ENCODE measurements around the gene SLC7A9.
"Not testable (repeated sequence)": the region's sequence is repeated elsewhere in the genome, so short reads cannot be mapped to it uniquely, and the experiment has no call there.

Gene SLC7A9

DNA sequence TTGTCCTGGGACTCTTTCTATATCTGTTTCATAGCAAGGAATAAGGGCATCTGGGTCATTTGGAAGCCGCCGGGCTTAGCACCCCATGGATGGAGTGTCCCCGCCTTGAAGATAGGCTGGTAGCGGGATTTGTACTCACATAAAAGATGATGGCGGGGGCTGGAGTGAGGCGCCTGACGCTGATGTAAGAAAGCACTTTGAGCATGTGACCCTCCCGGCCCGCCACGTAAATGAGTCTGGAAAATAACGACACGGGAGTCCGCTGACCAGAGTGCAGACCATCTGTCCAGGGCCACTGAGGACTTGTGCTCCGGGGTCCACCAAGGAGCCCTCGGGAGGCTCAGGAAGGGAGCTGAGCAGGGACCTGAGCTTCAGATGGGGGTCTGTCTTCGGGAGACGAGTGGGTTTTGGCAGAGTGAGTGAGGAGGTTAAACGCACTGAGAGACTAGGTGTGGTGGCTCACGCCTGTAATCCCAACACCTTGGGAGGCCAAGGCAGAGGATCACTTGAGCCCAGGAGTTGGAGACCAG is 25.8 kb downstream of the SLC7A9 start:
- Histone ChIP-seq H3K4me3 (ENCODE audit: low read depth, low read length, poor library complexity, severe bottlenecking) (no peak overlapping the region), H3K9ac (ENCODE audit: low read length) (no peak overlapping the region), H3K9me3 (ENCODE audit: low read length) (0 out of 2 replicates have a peak, but pooled peaks cover 7% of the 10 kb centered on the region), H3K4me2 (ENCODE audit: low read length) (no peak overlapping the region), H3K36me3 (ENCODE audit: insufficient read depth, low read length) (no peaks in the 10 kb centered on the region), H2AFZ (ENCODE audit: low read length) (no peak overlapping the region), H3K27ac (ENCODE audit: low read depth, low read length, poor library complexity, severe bottlenecking) (no peak overlapping the region), H3K9me2 (ENCODE audit: low read depth, low read length) (no peaks in the 10 kb centered on the region), H3K27me3 (ENCODE audit: insufficient read depth, low read length) (no peaks in the 10 kb centered on the region; the same call in 1 of the 2 replicates), H4K20me1 (ENCODE audit: insufficient read depth, low read length) (no peaks in the 10 kb centered on the region), H3K79me2 (ENCODE audit: insufficient read depth, low read length) (no peaks in the 10 kb centered on the region), H3F3A (ENCODE audit: insufficient read depth, low read length) (no peaks in the 10 kb centered on the region), H3K4me1 (ENCODE audit: insufficient read depth, low read length, severe bottlenecking) (no peaks in the 10 kb centered on the region)
- no peak for TF ChIP-seq EZH2 (IDR thresholded peaks at IDR 0.05; ENCODE audit: borderline replicate concordance, low read length)
- TF ChIP-seq, protein P1, sequence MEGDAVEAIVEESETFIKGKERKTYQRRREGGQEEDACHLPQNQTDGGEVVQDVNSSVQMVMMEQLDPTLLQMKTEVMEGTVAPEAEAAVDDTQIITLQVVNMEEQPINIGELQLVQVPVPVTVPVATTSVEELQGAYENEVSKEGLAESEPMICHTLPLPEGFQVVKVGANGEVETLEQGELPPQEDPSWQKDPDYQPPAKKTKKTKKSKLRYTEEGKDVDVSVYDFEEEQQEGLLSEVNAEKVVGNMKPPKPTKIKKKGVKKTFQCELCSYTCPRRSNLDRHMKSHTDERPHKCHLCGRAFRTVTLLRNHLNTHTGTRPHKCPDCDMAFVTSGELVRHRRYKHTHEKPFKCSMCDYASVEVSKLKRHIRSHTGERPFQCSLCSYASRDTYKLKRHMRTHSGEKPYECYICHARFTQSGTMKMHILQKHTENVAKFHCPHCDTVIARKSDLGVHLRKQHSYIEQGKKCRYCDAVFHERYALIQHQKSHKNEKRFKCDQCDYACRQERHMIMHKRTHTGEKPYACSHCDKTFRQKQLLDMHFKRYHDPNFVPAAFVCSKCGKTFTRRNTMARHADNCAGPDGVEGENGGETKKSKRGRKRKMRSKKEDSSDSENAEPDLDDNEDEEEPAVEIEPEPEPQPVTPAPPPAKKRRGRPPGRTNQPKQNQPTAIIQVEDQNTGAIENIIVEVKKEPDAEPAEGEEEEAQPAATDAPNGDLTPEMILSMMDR (IDR thresholded peaks at IDR 0.05; ENCODE audit: low read length), result no peak

- TF ChIP-seq, protein P1 (IDR thresholded peaks at IDR 0.05; ENCODE audit: low read length), result no peak
- no peak for TF ChIP-seq EZH2 (IDR thresholded peaks at IDR 0.05; ENCODE audit: borderline replicate concordance, low read length)
Measured at GRCh38 chr19:32842061-32842460, 27.5 kb downstream of the SLC7A9 start.

DNA sequence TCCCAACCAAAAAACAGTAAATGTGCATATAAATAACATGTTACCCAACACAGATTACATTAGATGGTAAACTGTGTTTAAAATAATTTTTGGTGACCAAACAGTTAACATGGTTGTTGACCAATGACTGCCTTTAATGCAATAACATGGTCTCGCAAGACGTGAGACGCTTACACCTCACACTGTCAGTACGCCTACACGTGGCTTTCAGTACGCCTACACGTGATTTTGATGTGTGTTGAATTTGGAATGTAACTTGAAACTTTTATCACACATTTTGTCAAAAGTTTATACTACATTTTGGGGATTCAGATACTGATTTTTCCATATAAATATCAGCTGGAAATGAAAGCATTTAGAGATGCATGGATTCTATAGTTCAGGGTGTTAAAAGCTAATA is 32.0 kb downstream of the SLC7A9 start:
- Histone ChIP-seq H3F3A (ENCODE audit: insufficient read depth, low read length) (no peaks in the 10 kb centered on the region), H2AFZ (ENCODE audit: low read length) (no peak overlapping the region), H3K79me2 (ENCODE audit: insufficient read depth, low read length) (no peaks in the 10 kb centered on the region), H3K4me2 (ENCODE audit: low read length) (no peak overlapping the region), H3K4me1 (ENCODE audit: insufficient read depth, low read length, severe bottlenecking) (no peaks in the 10 kb centered on the region), H3K9ac (ENCODE audit: low read length) (no peak overlapping the region), H3K27ac (ENCODE audit: low read depth, low read length, poor library complexity, severe bottlenecking) (no peak overlapping the region), H3K36me3 (ENCODE audit: insufficient read depth, low read length) (no peaks in the 10 kb centered on the region), H3K27me3 (ENCODE audit: insufficient read depth, low read length) (peaks cover 3% of the 10 kb centered on the region), H3K9me3 (ENCODE audit: low read length) (0 out of 2 replicates have a peak, but pooled peaks cover 10% of the 10 kb centered on the region), H4K20me1 (ENCODE audit: insufficient read depth, low read length) (no peaks in the 10 kb centered on the region), H3K4me3 (ENCODE audit: low read depth, low read length, poor library complexity, severe bottlenecking) (no peak overlapping the region), H3K9me2 (ENCODE audit: low read depth, low read length) (no peaks in the 10 kb centered on the region)
- no peak for TF ChIP-seq EZH2 (IDR thresholded peaks at IDR 0.05; ENCODE audit: borderline replicate concordance, low read length)
- TF ChIP-seq, protein P1 (IDR thresholded peaks at IDR 0.05; ENCODE audit: low read length), result no peak

More at GRCh38 chr19:32842061-32842460, 27.5 kb downstream of the SLC7A9 start:
- Histone ChIP-seq H3K79me2 (ENCODE audit: insufficient read depth, low read length) (no peaks in the 10 kb centered on the region), H3K27me3 (ENCODE audit: insufficient read depth, low read length) (no peaks in the 10 kb centered on the region; the same call in 1 of the 2 replicates), H3K9me2 (ENCODE audit: low read depth, low read length) (no peaks in the 10 kb centered on the region), H2AFZ (ENCODE audit: low read length) (no peak overlapping the region), H4K20me1 (ENCODE audit: insufficient read depth, low read length) (no peaks in the 10 kb centered on the region), H3K4me3 (ENCODE audit: low read depth, low read length, poor library complexity, severe bottlenecking) (no peak overlapping the region), H3K4me1 (ENCODE audit: insufficient read depth, low read length, severe bottlenecking) (no peaks in the 10 kb centered on the region), H3K36me3 (ENCODE audit: insufficient read depth, low read length) (no peaks in the 10 kb centered on the region), H3K4me2 (ENCODE audit: low read length) (no peak overlapping the region), H3F3A (ENCODE audit: insufficient read depth, low read length) (no peaks in the 10 kb centered on the region), H3K27ac (ENCODE audit: low read depth, low read length, poor library complexity, severe bottlenecking) (no peak overlapping the region), H3K9ac (ENCODE audit: low read length) (no peak overlapping the region), H3K9me3 (ENCODE audit: low read length) (0 out of 2 replicates have a peak, but pooled peaks cover 10% of the 10 kb centered on the region)

DNA sequence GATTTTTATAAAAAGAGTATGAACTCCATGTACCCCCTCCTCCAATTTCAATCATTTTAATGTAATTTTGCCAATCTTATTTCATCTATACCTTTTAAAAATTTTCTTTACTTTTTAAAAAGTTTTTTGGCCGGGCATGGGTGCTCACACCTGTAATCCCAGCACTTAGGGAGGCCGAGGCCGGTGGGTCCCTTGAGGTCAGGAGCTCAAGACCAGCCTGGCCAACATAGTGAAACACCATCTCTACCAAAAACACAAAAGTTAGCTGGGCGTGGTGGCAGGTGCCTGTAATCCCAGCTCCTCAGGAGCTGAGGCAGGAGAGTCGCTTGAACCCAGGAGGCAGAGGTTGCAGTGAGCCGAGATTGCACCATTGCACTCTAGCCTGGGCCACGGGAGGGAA is 36.2 kb downstream of the SLC7A9 start:
- not testable (repeated sequence) for H3K9ac ChIP-seq (ENCODE audit: low read length); H2AFZ ChIP-seq (ENCODE audit: low read length); H3K9me2 ChIP-seq (ENCODE audit: low read depth, low read length); H3K36me3 ChIP-seq (ENCODE audit: insufficient read depth, low read length); H3K4me2 ChIP-seq (ENCODE audit: low read length); H3K27me3 ChIP-seq (ENCODE audit: insufficient read depth, low read length); H3K4me1 ChIP-seq (ENCODE audit: insufficient read depth, low read length, severe bottlenecking); H3K79me2 ChIP-seq (ENCODE audit: insufficient read depth, low read length); H3K4me3 ChIP-seq (ENCODE audit: low read depth, low read length, poor library complexity, severe bottlenecking); H3F3A ChIP-seq (ENCODE audit: insufficient read depth, low read length); H3K27ac ChIP-seq (ENCODE audit: low read depth, low read length, poor library complexity, severe bottlenecking); H4K20me1 ChIP-seq (ENCODE audit: insufficient read depth, low read length); H3K9me3 ChIP-seq (ENCODE audit: low read length)

- not testable (repeated sequence) for H3K4me2 ChIP-seq (ENCODE audit: low read length); H3K4me1 ChIP-seq (ENCODE audit: insufficient read depth, low read length, severe bottlenecking); H3F3A ChIP-seq (ENCODE audit: insufficient read depth, low read length); H3K4me3 ChIP-seq (ENCODE audit: low read depth, low read length, poor library complexity, severe bottlenecking); H3K9me3 ChIP-seq (ENCODE audit: low read length); H3K9me2 ChIP-seq (ENCODE audit: low read depth, low read length); H3K27ac ChIP-seq (ENCODE audit: low read depth, low read length, poor library complexity, severe bottlenecking); H3K79me2 ChIP-seq (ENCODE audit: insufficient read depth, low read length); H3K27me3 ChIP-seq (ENCODE audit: insufficient read depth, low read length); H2AFZ ChIP-seq (ENCODE audit: low read length); H3K9ac ChIP-seq (ENCODE audit: low read length); H3K36me3 ChIP-seq (ENCODE audit: insufficient read depth, low read length); H4K20me1 ChIP-seq (ENCODE audit: insufficient read depth, low read length)
Measured at GRCh38 chr19:32832825-32833224, 36.7 kb downstream of the SLC7A9 start.

All from OCI-LY1 (cell line).